ENCODE measurements around the gene ADGRB3. TPM values are rescaled to one million over a fixed set of nuclear protein-coding genes. Genes with fewer than 3 reads are reported as not detected.

ADGRB3 gene
- polyA plus RNA-seq, 1 experiment: 0.12 TPM

DNA sequence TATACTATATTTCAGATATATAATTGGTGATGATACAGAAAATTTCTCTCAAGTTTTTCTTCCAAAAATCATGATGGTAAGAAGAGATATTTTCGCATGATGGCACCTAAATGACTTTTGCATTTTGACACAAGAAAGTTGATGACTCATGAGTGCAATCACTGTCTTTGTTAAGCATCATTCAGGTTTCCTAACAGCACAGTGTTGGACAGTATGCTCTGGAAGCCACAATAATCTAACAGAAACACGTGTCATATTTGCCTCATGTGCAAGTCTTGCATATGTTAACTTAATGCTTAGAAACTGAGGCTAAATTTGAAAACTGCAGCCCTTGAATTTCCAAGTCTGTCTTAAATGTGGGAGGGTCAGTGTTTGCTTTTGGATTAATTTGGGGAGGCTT lies 628.2 kb downstream of the ADGRB3 start:
- Histone ChIP-seq H3K27me3 (ENCODE audit: control insufficient read depth, insufficient read depth, low read length) (no peaks in the 10 kb centered on the region), H3K4me3 (ENCODE audit: low read depth, low read length) (no peak overlapping the region), H3K36me3 (ENCODE audit: control insufficient read depth, insufficient read depth, low read length) (no peaks in the 10 kb centered on the region)
- no peak for DNase-seq (ENCODE audit: low read depth)
- POLR2A ChIA-PET: no interaction called here
- TF ChIP-seq, protein P1, sequence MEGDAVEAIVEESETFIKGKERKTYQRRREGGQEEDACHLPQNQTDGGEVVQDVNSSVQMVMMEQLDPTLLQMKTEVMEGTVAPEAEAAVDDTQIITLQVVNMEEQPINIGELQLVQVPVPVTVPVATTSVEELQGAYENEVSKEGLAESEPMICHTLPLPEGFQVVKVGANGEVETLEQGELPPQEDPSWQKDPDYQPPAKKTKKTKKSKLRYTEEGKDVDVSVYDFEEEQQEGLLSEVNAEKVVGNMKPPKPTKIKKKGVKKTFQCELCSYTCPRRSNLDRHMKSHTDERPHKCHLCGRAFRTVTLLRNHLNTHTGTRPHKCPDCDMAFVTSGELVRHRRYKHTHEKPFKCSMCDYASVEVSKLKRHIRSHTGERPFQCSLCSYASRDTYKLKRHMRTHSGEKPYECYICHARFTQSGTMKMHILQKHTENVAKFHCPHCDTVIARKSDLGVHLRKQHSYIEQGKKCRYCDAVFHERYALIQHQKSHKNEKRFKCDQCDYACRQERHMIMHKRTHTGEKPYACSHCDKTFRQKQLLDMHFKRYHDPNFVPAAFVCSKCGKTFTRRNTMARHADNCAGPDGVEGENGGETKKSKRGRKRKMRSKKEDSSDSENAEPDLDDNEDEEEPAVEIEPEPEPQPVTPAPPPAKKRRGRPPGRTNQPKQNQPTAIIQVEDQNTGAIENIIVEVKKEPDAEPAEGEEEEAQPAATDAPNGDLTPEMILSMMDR (IDR thresholded peaks at IDR 0.05; ENCODE audit: insufficient read depth, low read depth, low read length): no peak
- CTCF ChIA-PET: no interaction called here

DNA sequence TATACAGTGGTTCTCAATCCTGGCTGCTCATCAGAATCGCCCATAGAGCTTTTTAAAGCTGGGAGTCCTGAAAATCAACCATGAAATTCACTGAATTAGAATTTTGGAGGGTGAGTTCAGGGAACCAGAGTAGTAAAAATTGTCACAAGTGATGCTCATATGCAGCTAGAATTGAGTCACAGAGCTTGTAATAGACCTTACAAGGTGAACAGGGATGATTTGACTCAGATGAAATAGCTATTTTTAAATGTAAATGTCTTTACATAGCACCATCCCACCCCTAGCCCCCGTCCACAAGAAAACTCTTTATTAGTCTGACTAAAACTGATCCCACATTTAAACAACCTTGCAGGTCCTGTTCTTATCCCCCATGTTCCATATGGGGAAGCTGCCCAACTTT lies 630.0 kb downstream of the ADGRB3 start:
- Histone ChIP-seq H3K36me3 (ENCODE audit: control insufficient read depth, insufficient read depth, low read length) (no peaks in the 10 kb centered on the region), H3K4me3 (ENCODE audit: low read depth, low read length) (no peak overlapping the region), H3K27me3 (ENCODE audit: control insufficient read depth, insufficient read depth, low read length) (no peaks in the 10 kb centered on the region)
- ChIA-PET POLR2A (no interaction called here), CTCF (no interaction called here)
- TF ChIP-seq, protein P1 (IDR thresholded peaks at IDR 0.05; ENCODE audit: insufficient read depth, low read depth, low read length): no peak
- no peak for DNase-seq (ENCODE audit: low read depth)

DNA sequence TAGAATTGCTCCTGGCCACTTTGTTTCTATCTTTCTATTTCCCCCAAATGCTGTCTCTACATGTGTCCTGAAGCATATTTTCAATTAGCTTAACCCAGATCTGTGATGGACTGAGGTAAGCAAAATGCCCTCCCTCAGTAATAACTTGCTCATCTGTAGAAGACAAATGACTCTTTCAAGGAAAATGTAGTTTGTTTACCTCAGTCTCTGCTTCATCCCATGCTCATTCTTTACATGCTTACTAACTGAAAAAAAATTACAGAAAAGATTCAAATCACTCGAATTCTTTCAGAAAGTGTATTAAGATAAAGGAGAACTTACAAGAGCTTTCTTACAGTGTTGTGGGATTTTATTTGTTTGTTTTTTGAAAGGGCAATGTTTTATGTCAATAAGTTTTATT lies 630.6 kb downstream of the ADGRB3 start:
- CTCF ChIA-PET: no interaction called here
- Histone ChIP-seq H3K4me3 (ENCODE audit: low read depth, low read length) (no peak overlapping the region), H3K36me3 (ENCODE audit: control insufficient read depth, insufficient read depth, low read length) (no peaks in the 10 kb centered on the region), H3K27me3 (ENCODE audit: control insufficient read depth, insufficient read depth, low read length) (no peaks in the 10 kb centered on the region)
- POLR2A ChIA-PET: no interaction called here
- DNase-seq (ENCODE audit: low read depth): no peak
- TF ChIP-seq, protein P1 (IDR thresholded peaks at IDR 0.05; ENCODE audit: insufficient read depth, low read depth, low read length): no peak

DNA sequence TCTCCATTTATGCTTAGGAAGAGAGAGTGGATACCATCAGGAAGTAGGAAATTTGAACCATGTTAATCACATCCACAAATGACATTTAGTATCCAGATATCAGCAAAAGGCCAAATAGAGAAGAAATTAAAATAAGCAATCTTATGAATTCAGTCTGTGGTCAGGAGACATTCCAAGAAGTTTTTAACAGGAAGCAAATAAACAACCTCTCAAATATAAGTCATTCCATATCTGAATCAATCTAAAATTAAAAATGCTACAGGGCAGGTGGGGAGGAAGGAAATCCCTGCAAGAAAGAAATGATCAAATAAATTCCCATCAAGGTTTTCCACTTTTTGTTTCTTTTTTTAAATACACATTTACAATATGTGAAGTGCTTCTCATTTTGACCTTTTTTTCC lies 641.1 kb downstream of the ADGRB3 start:
- Histone ChIP-seq H3K4me3 (ENCODE audit: low read depth, low read length) (no peak overlapping the region), H3K36me3 (ENCODE audit: control insufficient read depth, insufficient read depth, low read length) (no peaks in the 10 kb centered on the region), H3K27me3 (ENCODE audit: control insufficient read depth, insufficient read depth, low read length) (no peaks in the 10 kb centered on the region)
- TF ChIP-seq, protein P1 (IDR thresholded peaks at IDR 0.05; ENCODE audit: insufficient read depth, low read depth, low read length): no peak
- CTCF ChIA-PET: no interaction called here
- POLR2A ChIA-PET: no interaction called here
- DNase-seq (ENCODE audit: low read depth): no peak

DNA sequence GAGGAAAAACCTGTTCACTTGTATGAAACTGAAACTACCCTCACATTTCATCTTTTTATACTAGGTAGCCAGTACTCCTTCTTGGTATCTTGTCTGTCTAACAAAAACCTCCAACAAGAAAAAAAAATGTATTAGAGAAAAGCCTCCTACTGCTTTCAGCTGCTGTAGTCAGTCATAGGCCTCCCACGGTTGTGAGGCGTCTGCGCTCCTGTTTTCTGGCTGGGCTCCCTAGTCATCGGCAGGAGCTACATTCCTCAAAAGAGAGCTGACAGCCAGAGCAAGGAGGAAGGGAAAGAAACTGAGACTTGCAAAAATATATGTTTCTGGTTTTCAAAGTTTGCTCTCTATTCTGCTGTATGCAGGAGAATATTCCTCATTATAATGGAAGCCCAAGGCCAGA lies 644.7 kb downstream of the ADGRB3 start:
- no peaks in the 10 kb centered on the region for H3K36me3 ChIP-seq (ENCODE audit: control insufficient read depth, insufficient read depth, low read length)
- ChIA-PET POLR2A (no interaction called here), CTCF (no interaction called here)
- no peak overlapping the region for H3K4me3 ChIP-seq (ENCODE audit: low read depth, low read length)
- TF ChIP-seq, protein P1 (IDR thresholded peaks at IDR 0.05; ENCODE audit: insufficient read depth, low read depth, low read length): no peak
- no peaks in the 10 kb centered on the region for H3K27me3 ChIP-seq (ENCODE audit: control insufficient read depth, insufficient read depth, low read length)
- no peak for DNase-seq (ENCODE audit: low read depth)
